SK-N-DZ (cell line): ENCODE data around the gene PARVB.
"Not testable (repeated sequence)": the region's sequence is repeated elsewhere in the genome, so short reads cannot be mapped to it uniquely, and the experiment has no call there.

ENCODE experiments used
- DNase-seq: peaks from one replicate; pipeline ENCODE4 v3.0.0-alpha.2; 2015; ENCODE audit warnings: low spot score

Gene PARVB

GRCh38 chr22:44107340-44107739 is 83.2 kb downstream of the PARVB start:
- no peak for DNase-seq

DNA sequence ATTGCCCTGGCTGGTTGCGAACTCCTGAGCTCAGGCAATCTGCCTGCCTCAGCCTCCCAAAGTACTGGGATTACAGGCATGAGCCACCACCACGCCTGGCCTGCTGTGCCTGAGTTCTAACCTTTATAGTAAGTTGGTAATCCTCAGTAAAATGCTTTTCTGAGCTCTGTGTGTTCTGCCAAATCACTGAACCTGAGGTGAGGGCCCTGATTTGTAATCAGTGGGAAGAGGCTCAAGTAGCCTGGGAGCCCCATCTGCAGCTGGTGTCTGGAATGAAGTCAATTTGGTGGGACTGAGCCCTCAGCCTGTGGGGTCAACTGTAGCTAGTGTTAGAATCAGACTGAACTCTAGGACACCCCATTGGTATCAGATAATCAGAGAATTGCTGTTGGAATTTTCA is 84.0 kb downstream of the PARVB start:
- DNase-seq = no peak

DNA sequence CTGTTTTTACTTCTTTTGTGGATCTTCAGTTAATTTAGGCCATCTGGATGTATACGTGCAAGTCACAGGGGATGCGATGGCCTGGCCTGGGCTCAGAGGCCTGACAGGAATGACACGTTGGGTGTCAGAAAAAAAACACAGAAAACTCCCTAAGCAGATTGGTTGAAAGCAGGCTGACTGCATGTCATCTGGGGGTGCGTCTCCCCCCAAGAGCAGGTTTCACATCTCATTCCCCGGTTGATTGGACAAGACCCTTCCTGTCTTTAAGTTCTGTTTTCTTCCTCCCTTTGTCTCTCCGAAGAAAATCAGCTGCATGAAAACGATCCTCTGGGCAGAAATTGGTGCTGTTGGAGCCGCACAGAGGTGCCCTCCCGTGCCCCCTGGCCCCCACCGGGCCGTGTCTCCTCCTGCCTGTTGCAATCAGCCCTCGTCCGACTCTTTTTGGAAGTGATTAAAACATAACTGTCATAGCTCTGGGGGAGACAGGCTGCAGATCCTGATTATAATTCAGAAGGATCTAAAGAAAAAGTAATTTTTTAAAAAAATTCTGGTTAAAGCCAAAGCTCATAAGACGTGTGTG is 84.8 kb downstream of the PARVB start:
- DNase-seq = no peak

DNA sequence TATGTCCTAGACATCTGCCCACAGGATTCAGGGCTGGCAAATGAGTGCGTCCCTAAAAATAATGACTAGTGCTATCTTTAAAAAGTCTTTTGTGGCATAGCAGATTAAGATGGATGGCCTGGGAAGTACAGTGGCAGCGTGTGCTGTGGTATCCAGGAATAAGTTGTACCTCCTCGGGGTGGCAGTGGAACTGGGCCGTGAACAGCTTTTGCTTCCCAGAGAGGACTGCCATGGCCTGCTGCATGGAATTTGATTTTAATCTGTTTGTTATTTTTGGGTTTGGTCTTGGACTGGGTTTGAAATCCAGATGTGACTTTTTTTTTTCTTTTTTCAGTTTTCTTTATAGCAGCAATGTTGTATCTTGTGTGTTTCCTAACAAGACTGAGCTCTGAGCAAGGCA is 85.3 kb downstream of the PARVB start:
- DNase-seq = no peak

DNA sequence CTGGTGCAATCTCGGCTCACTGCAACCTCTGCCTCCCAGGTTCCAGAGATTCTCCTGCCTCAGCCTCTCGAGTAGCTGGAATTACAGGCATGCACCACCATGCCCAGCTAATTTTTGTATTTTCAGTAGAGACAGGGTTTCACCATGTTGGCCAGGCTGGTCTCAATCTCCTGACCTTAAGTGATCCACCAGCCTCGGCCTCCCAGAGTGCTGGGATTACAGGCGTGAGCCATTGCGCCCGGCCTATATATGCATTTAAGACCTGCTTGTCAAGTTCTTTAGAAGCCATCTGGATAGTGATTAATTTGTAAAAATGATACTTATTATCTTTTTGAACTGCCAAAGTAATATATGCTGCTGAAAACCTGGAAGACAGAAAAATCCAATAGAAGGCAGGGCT is 86.6 kb downstream of the PARVB start:
- DNase-seq = not testable (repeated sequence)

- no peak for DNase-seq
Measured at GRCh38 chr22:44111562-44112155, 87.6 kb downstream of the PARVB start.

GRCh38 chr22:44112191-44112590 is 88.1 kb downstream of the PARVB start:
- no peak for DNase-seq

DNA sequence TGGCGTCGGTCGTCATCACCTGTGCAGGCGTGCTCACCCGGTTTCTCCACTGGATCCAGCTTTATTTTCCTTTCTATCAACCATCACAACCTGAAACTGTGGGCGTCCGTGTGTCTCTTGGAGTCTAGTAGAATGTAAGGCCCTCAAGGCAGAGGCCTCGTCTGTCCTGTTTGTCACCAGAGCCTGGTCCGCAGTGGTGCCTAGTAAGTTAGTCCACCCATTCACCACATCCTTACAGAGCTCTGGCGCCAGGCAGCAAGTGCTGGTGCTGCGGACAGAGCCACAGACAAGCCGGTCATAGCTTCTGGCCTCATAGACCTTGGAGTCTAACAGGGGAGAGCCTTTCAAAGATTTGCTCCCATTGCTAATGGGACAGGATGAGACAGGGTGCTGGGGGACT is 92.2 kb downstream of the PARVB start:
- no peak for DNase-seq

DNA sequence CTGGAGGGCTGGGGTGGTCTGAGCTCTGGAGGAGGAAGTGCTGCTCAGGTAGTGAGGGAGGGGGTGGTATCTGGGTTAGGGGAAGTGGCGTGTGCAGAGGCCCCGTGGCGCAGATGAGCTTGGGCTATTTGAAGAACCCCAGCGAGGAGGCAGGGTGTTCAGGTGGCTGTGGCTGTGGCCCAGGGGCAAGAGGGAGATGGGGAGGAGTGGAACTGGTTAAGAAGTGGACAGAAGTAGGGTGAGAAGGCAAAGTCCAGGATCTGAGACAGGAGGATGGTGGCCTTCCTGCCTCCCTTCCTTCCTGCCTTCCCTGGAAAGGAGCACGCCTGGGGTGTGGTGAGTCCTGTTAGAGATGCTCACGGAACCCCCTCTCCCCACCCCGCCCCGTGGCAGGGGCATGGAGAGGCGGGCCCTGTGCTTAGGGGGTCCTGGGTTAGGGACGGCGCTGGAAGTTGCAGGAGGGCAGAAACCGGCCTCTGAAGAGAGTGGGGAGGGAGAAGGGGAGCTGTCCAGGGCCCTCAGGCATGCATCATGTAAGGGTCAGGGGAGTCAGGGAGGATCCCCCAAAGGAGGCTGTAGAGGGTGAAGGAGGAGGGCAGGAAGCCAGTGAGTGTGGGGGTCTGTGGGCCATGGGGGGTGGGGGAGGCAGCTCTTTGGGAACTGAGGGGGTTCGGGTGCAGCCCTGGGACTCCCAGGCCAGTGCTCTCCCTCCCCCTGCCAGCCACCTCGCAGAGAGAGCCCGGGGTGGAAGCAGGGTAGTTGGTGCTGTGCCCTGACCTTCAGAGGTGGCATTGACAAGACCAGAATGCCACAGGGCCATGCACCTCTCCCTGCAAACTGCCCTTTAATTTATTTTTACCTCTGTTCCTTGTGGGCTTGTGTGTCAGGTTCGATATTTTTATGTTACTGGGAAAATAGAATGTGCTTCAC is 92.9 kb downstream of the PARVB start:
- DNase-seq = no peak

DNA sequence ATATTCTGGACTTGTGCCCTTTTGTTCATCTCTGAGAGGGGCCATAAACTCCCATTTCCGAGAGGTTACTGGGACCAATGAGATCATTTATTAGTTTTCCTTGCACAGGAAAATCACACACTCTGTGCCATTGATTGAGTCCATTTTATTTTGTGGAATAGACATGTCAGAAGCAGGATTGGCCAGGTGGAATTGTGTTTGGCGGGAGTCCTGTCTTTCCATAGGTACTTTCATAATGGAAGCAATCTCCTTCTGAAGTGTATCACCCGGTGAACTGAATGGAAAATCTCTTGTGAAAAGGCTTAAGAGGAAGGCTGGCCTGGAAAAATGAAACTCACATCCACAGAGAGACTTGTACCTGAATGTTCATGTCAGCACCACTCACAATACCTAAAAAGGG is 93.6 kb downstream of the PARVB start:
- DNase-seq = no peak

GRCh38 chr22:44118645-44119315 is 94.7 kb downstream of the PARVB start:
- DNase-seq = no peak

DNA sequence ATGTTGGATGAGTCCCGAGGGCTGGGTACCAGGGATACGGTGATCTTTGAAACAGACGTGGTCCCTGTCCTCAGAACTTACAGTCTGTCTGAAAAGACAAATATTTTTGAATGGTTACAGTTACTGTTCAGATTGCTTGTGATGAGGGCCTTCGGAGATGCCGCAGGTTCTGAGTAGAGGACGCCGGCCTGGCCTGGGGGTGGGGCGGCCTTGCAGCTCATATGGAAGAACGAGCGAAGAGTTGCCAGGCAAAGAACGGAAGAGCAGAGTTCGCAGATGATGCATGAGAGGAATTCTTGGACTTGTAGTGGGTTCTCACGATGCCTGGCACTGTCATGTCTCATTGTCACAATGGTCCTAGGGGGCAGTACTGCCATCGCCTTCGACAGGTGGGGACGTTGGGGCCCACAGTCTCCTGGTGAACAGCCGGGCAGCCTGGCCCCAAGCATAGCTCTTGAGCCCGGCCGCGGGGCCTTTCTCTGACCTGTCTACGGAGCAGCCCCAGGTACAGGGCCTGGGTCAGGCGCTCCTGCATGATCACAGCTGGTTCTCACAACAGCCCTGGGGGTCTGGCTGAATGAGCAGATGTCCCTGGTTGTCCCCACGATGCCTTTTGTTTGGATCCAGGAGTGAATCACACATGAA is 95.7 kb downstream of the PARVB start:
- DNase-seq = no peak

GRCh38 chr22:44120314-44120704 is 96.2 kb downstream of the PARVB start:
- DNase-seq = no peak

DNA sequence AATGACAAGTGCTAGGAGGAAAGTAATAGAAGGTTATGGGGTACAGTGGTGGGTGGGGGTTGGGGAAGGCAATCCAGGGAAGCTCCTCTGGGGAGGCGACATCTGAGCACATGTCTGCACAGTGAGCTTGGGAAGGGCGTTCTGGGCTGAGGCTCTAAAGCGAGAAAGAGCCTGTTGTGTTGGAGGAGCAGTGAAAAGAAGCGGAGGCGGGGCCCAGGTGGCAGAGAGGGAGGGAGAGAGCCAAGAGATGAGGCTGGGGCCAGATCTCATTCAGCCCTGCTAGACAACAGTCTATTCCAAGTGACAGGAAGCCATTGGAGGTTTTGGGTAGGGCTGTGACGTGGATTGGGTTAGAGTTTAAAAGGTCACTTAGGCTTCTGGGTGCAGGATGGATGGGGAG is 101.3 kb downstream of the PARVB start:
- DNase-seq = no peak

DNA sequence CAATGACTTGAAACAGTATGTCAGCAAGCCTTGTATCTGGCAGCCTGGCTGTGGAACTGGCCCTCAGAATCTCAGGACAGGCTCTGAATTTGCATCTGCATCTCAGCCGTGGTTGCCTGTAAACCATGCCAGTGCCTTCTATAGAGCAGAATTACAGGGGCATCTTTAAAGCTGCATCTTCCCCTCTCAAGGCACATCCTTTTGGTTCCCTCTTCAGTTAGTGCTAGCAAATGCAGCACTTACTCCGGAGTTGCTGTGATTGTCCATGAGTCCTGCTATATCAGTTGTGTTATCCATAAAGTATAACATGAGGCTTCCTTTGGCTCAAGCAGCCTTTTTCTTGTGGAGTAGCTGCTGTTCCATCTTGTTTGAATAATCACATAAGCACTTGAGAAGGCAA is 102.7 kb downstream of the PARVB start:
- no peak for DNase-seq

DNA sequence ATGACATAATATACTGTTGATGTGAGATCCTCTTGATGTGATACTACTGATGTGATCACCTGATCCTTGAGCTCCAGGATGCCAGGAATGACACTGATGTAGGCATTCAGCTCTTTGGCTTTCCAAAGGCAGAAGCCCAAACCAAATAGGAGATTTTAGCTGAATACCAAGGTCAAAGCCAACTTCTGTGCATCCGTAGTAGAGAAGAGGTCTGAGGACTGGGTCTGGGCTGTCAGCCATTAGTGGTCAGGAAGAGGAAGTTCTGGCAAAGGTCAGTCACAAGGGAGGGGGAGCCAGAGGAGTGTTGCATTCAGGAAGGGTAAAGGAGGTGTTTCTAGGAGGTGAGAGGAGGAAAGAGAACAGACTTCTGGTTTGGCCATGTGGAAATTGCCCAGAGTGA is 103.3 kb downstream of the PARVB start:
- DNase-seq = no peak

DNA sequence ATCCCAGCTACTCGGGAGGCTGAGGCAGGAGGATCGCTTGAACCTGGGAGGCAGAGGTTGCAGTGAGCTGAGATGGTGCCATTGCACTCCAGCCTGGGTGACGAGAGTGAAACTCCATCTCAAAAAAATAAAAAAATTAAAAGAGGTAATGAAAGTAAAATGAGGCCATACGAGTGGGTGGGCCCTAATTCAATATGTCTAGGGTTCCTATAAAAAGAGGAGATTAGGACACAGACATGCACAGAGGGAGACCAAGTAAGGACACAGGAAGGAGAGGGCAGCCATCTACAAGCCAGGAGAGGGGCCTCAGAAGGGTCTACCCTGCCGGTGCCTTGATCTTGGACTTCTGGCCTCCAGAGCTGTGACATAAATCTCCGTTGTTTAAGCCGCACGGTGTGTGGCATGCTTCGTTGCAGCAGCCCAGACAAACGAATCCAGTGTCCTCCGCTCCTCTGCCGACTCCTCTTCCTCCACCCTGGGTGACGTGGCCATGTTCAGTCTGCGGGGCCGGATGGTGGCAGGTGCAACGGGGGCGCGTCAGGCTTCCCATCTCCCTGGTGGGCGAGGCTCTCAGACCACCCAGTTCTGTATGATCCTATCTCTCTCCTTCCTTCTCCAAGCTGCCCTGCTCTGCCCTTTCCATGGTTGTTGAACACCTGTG is 105.0 kb downstream of the PARVB start:
- no peak for DNase-seq

- DNase-seq = no peak
Measured at GRCh38 chr22:44129619-44129976, 105.5 kb downstream of the PARVB start.

GRCh38 chr22:44130076-44130711 is 106.1 kb downstream of the PARVB start:
- no peak for DNase-seq

DNA sequence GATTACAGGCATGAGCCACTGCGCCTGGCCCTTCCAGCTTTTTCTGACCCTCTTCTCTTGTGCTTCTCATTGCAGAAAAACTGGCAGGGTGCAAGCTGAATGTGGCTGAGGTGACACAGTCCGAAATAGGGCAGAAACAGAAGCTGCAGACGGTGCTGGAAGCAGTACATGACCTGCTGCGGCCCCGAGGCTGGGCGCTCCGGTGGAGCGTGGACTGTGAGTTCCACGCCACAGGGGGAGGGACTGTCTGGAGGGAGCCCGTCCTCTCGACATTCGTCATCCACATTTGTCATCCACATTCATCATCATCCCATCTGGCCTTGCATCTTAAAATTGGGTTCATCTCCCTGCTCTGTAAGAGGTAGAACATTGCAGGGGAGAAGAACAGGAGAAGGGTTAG is 107.3 kb downstream of the PARVB start:
- DNase-seq = no peak
